8988T (cell line): ENCODE results near the gene ERC2.

Experiments used
- DNase-seq: peaks from one replicate; pipeline ENCODE4 v3.0.0; 2011

The ERC2 gene

GRCh38 chr3:56365905-56366640, 102.2 kb downstream of the ERC2 start:
- no peak for DNase-seq

- DNase-seq = no peak
Observed at GRCh38 chr3:56364665-56365064, 103.6 kb downstream of the ERC2 start.

GRCh38 chr3:56363720-56364119, 104.5 kb downstream of the ERC2 start:
- no peak for DNase-seq

GRCh38 chr3:56361731-56362130, 106.5 kb downstream of the ERC2 start:
- DNase-seq = no peak

- DNase-seq = no peak
Observed at GRCh38 chr3:56357266-56357665, 111.0 kb downstream of the ERC2 start.

GRCh38 chr3:56356808-56357207, 111.5 kb downstream of the ERC2 start:
- no peak for DNase-seq

GRCh38 chr3:56355570-56356185, 112.6 kb downstream of the ERC2 start:
- DNase-seq = no peak

GRCh38 chr3:56351537-56351936, 116.7 kb downstream of the ERC2 start:
- DNase-seq = no peak

GRCh38 chr3:56347219-56347871, 120.9 kb downstream of the ERC2 start:
- peak; percentile 18 for DNase-seq

- no peak for DNase-seq
Observed at GRCh38 chr3:56342475-56342874, 125.8 kb downstream of the ERC2 start.

GRCh38 chr3:56339671-56340070, 128.6 kb downstream of the ERC2 start:
- no peak for DNase-seq

GRCh38 chr3:56339244-56339643, 129.0 kb downstream of the ERC2 start:
- no peak for DNase-seq

GRCh38 chr3:56336023-56336422, 132.2 kb downstream of the ERC2 start:
- no peak for DNase-seq

- no peak for DNase-seq
Observed at GRCh38 chr3:56324473-56324872, 143.8 kb downstream of the ERC2 start.

GRCh38 chr3:56323986-56324420, 144.3 kb downstream of the ERC2 start:
- DNase-seq = no peak

GRCh38 chr3:56322862-56323261, 145.4 kb downstream of the ERC2 start:
- DNase-seq = no peak

- no peak for DNase-seq
Observed at GRCh38 chr3:56321892-56322291, 146.4 kb downstream of the ERC2 start.

- DNase-seq = no peak
Observed at GRCh38 chr3:56321383-56321782, 146.9 kb downstream of the ERC2 start.

GRCh38 chr3:56320883-56321282, 147.4 kb downstream of the ERC2 start:
- DNase-seq = no peak

GRCh38 chr3:56318891-56319290, 149.4 kb downstream of the ERC2 start:
- DNase-seq = no peak

- no peak for DNase-seq
Observed at GRCh38 chr3:56316944-56317343, 151.3 kb downstream of the ERC2 start.

GRCh38 chr3:56314842-56315241, 153.4 kb downstream of the ERC2 start:
- no peak for DNase-seq

GRCh38 chr3:56309465-56309864, 158.8 kb downstream of the ERC2 start:
- DNase-seq = no peak

- no peak for DNase-seq
Observed at GRCh38 chr3:56308471-56308870, 159.8 kb downstream of the ERC2 start.
